K562 (cell line): ENCODE measurements around the gene ARIH1. TPM values are rescaled to one million over a fixed set of nuclear protein-coding genes. Genes with fewer than 3 reads are reported as not detected.

Source experiments
- ATAC-seq: fragments of 200-7000 bp; cut with Tn5 transposase; 3 replicates; pipeline ENCODE4 v1.9.1; 2020; ENCODE audit warnings: moderate library complexity
- BruUV-seq: library from RNA; stranded (reverse); fragments of 400-500 nt; replicated peaks from 2 replicates; lab custom pipeline; 2021; lab: Mats Ljungman, UMichigan
- CTCF ChIA-PET: fragments of 300-600 bp; formaldehyde crosslinking; extraction: SDS; loops from one replicate; lab custom pipeline; 2021; ENCODE audit warnings: low intra/inter-chr PET ratio; lab: Yijun Ruan, JAX
- POLR2A ChIA-PET: fragments of 300-600, 350-650 bp; sonication (Branson Sonifier 250); formaldehyde crosslinking; extraction: SDS; loops from one replicate; lab custom pipeline; 2021; ENCODE audit warnings: antibody characterized with exemption, inconsistent platforms; lab: Yijun Ruan, JAX
- DNase-seq, 4 experiments: peaks; one replicate each; pipeline versions ENCODE4 v3.0.0 to v3.0.0-alpha.2; 2011 to 2018; ENCODE audit warnings: low spot score in 3 of 4, mixed read lengths in 3 of 4; ENCODE audit errors: extremely low read depth in 1 of 4
- FAIRE-seq: peaks from 2 replicates; lab custom pipeline; 2011; peaks lifted over from hg19 to GRCh38; lab: Jason Lieb, UNC
- H2AFZ ChIP-seq: 2 replicates; pipeline ENCODE4 v1.6.0; 2011; ENCODE audit warnings: low read depth, low read length, control low read depth, inconsistent platforms
- H3K27ac ChIP-seq: fragments of 200-600 bp; 3 replicates; pipeline ENCODE4 v1.8.0; 2011; ENCODE audit warnings: low read depth, mild to moderate bottlenecking, control low read depth, inconsistent platforms, low read length, moderate library complexity, mixed read lengths; ENCODE audit errors: extremely low read depth
- H3K27me3 ChIP-seq, 2 experiments: fragments of 300-600 bp in 1 of 2; 2 replicates in 1 of 2; 3 replicates in 1 of 2; pipeline versions ENCODE4 v1.6.0 to v1.8.0; 2011; ENCODE audit warnings: inconsistent platforms in 2 of 2, low read length in 2 of 2, mild to moderate bottlenecking in 1 of 2, mixed read lengths in 1 of 2, moderate library complexity in 1 of 2; ENCODE audit not compliant: control insufficient read depth in 2 of 2, insufficient read depth in 2 of 2
- H3K36me3 ChIP-seq: fragments of 300-600 bp; 3 replicates; pipeline ENCODE4 v1.8.0; 2011; ENCODE audit warnings: mild to moderate bottlenecking, low read length, inconsistent platforms; ENCODE audit not compliant: control insufficient read depth, insufficient read depth
- H3K4me1 ChIP-seq, 2 experiments: fragments of 200-600 bp in 1 of 2; replicated peaks in 1 of 2; 2 replicates in 1 of 2; 3 replicates in 1 of 2; pipeline versions ENCODE4 v1.5.1 to v1.8.0; 2011; ENCODE audit warnings: inconsistent platforms in 2 of 2, low read length in 2 of 2, mild to moderate bottlenecking in 1 of 2, mixed read lengths in 1 of 2, moderate library complexity in 1 of 2; ENCODE audit not compliant: control insufficient read depth in 2 of 2, insufficient read depth in 2 of 2
- H3K4me2 ChIP-seq: 2 replicates; pipeline ENCODE4 v1.6.1; 2011; ENCODE audit warnings: low read length, control low read depth, inconsistent platforms, mixed read lengths; ENCODE audit not compliant: insufficient read depth
- H3K4me3 ChIP-seq: fragments of 200-600 bp; sonication (generic), shearing (Covaris generic); 2 replicates; pipeline ENCODE4 v1.5.1; 2016; ENCODE audit warnings: control low read depth, inconsistent platforms
- H3K79me2 ChIP-seq: fragments of 200-600 bp; 3 replicates; pipeline ENCODE4 v1.8.0; 2011; ENCODE audit warnings: low read length, inconsistent platforms; ENCODE audit not compliant: control insufficient read depth, insufficient read depth
- H3K9ac ChIP-seq, 2 experiments: 2 replicates each; pipeline versions ENCODE4 v1.6.0 to v1.6.1; 2011; ENCODE audit warnings: low read depth in 2 of 2, low read length in 2 of 2, control low read depth in 1 of 2, inconsistent platforms in 1 of 2, mild to moderate bottlenecking in 1 of 2, mixed read lengths in 1 of 2; ENCODE audit not compliant: insufficient read depth in 1 of 2
- H3K9me1 ChIP-seq: one replicate; pipeline ENCODE4 v1.6.0; 2011; ENCODE audit warnings: inconsistent platforms, mild to moderate bottlenecking, low read length, moderate library complexity; ENCODE audit not compliant: control insufficient read depth, insufficient read depth
- H3K9me3 ChIP-seq: replicated peaks from 2 replicates; pipeline ENCODE4 v1.5.1; 2011; ENCODE audit warnings: low read depth, low read length, inconsistent platforms; ENCODE audit not compliant: control insufficient read depth, insufficient read depth
- H4K20me1 ChIP-seq: replicated peaks from 2 replicates; pipeline ENCODE4 v1.6.1; 2011; ENCODE audit warnings: low read length, inconsistent platforms, mixed read lengths; ENCODE audit not compliant: control insufficient read depth, insufficient read depth
- CTCFL ChIP-seq: IDR thresholded peaks from 2 replicates; pipeline ENCODE4 v1.6.1; 2011; ENCODE audit warnings: borderline replicate concordance, low read depth, mild to moderate bottlenecking, moderate library complexity, low read length; ENCODE audit not compliant: insufficient read depth, poor library complexity, severe bottlenecking
- EWSR1 ChIP-seq: fragments of 450-650 bp; IDR thresholded peaks from 2 replicates; pipeline ENCODE4 v1.6.1; 2018; ENCODE audit warnings: borderline replicate concordance, mild to moderate bottlenecking, low read depth, moderate library complexity; ENCODE audit not compliant: partially characterized antibody
- HDAC8 ChIP-seq: fragments of 450-650 bp; IDR thresholded peaks from 2 replicates; pipeline ENCODE4 v1.6.1; 2016; ENCODE audit warnings: mild to moderate bottlenecking, missing genetic modification characterization, moderate library complexity, missing compliant biosample characterization
- HES1 ChIP-seq: fragments of 450-650 bp; IDR thresholded peaks from 2 replicates; pipeline ENCODE4 v1.6.1; 2016; ENCODE audit warnings: low read depth, mild to moderate bottlenecking, moderate library complexity
- HNRNPH1 ChIP-seq: fragments of 200-400 bp; formaldehyde crosslinking; optimal IDR thresholded peaks from 2 replicates; pipeline ENCODE3; 2017; ENCODE audit warnings: low read depth, mild to moderate bottlenecking, low read length, moderate library complexity
- POLR3A ChIP-seq: IDR thresholded peaks from 2 replicates; pipeline ENCODE4 v1.6.1; 2011; ENCODE audit warnings: borderline replicate concordance, mild to moderate bottlenecking, moderate library complexity; ENCODE audit not compliant: insufficient read length, insufficient read depth; ENCODE audit errors: extremely low read depth
- RBM39 ChIP-seq: fragments of 200-400 bp; formaldehyde crosslinking; optimal IDR thresholded peaks from 2 replicates; pipeline ENCODE3; 2018; ENCODE audit warnings: low read depth, low read length
- RHOXF2B ChIP-seq: fragments of 250-450 bp; sonication (Bioruptor Pico); conservative IDR thresholded peaks from 2 replicates; pipeline ENCODE4 v1.5.1; 2021
- STAT5A ChIP-seq: IDR thresholded peaks from 2 replicates; pipeline ENCODE4 v1.6.1; 2012; ENCODE audit warnings: low read length, inconsistent platforms, borderline replicate concordance
- TCF7L2 ChIP-seq: fragments of 150-350 bp; IDR thresholded peaks from 2 replicates; pipeline ENCODE4 v1.6.1; 2016; ENCODE audit warnings: low read depth, mild to moderate bottlenecking, low read length, moderate library complexity
- TOE1 ChIP-seq, 2 experiments: fragments of 450-650 bp in 1 of 2; sonication (generic) in 1 of 2; formaldehyde crosslinking in 1 of 2; IDR thresholded peaks; 2 replicates each; pipeline versions ENCODE4 v1.7.1 to v1.8.0; 2016 to 2022; ENCODE audit warnings: borderline replicate concordance in 2 of 2, mild to moderate bottlenecking in 2 of 2, antibody characterized with exemption in 1 of 2, inconsistent platforms in 1 of 2, low read depth in 1 of 2, missing genetic modification reagents in 1 of 2, moderate library complexity in 1 of 2
- WGBS: fragments of 100-300 bp; shearing (Covaris generic); methylation state at CpG from one replicate; pipeline ENCODE4 v1.1.6; 2016; ENCODE audit warnings: low coverage, mixed read lengths; ENCODE audit not compliant: insufficient coverage; ENCODE audit errors: missing lambda C conversion rate; 5-methylcytosine and 5-hydroxymethylcytosine counted together
- in situ Hi-C: fragments of 300-500 bp; cut with MboI; formaldehyde crosslinking; loops from 4 replicates; pipeline ENCODE4 v1.15.0; 2018; ENCODE audit warnings: inconsistent platforms, mixed read lengths
- intact Hi-C: fragments of 100-400 bp; cut with micrococcal nuclease; formaldehyde crosslinking; loops from 2 replicates; pipeline ENCODE4 v1.14.2; 2022
- polyA plus RNA-seq, 8 experiments: library from polyadenylated mRNA; depleted of rRNA in 4 of 8; stranded (reverse) in 5 of 8; unstranded in 3 of 8; fragments of >200 nt; fragmentation: Nextera tagmentation in 2 of 8; fragmentation: Illumina TruSeq in 1 of 8; extraction: Ambion mirVana in 2 of 8; extraction: Trizol in 1 of 8; gene quantifications; 2 replicates each; pipeline versions ENCODE4 v1.2.1 to v1.2.3, GENCODE V29; 2011 to 2014; ENCODE audit warnings: inconsistent platforms in 1 of 8, missing spikeins in 1 of 8
- total RNA-seq, 7 experiments: library from RNA; depleted of rRNA in 6 of 7; stranded (reverse); fragments of >200 nt in 6 of 7; fragmentation: Illumina TruSeq in 2 of 7; extraction: Trizol in 2 of 7; gene quantifications; 2 replicates each; pipeline versions ENCODE4 v1.2.1 to v1.2.3, GENCODE V29; 2011 to 2021; ENCODE audit warnings: low replicate concordance in 1 of 7
- TF ChIP-seq, protein P1 (sequence below), 2 experiments: fragments of 200-800 bp in 1 of 2; sonication (Bioruptor generic) in 1 of 2; sonication (generic) in 1 of 2; formaldehyde crosslinking in 1 of 2; IDR thresholded peaks in 1 of 2; conservative IDR thresholded peaks in 1 of 2; 2 replicates each; pipeline versions ENCODE4 v1.5.0 to v1.6.1; 2016 to 2020; ENCODE audit warnings: missing compliant biosample characterization in 1 of 2, missing genetic modification characterization in 1 of 2, missing genetic modification reagents in 1 of 2
- TF ChIP-seq, protein P2 (sequence below): fragments of 250-450 bp; sonication (Bioruptor Pico); IDR thresholded peaks from 2 replicates; pipeline ENCODE4 v1.5.0; 2021; ENCODE audit warnings: mild to moderate bottlenecking, moderate library complexity

ARIH1 gene
- total and polyA plus RNA-seq, 9 of the 15 experiments (the other 6 are each of a cell fraction or from before 2014, with no cell fraction given): 17.7 to 125 (median 31.4) TPM

DNA sequence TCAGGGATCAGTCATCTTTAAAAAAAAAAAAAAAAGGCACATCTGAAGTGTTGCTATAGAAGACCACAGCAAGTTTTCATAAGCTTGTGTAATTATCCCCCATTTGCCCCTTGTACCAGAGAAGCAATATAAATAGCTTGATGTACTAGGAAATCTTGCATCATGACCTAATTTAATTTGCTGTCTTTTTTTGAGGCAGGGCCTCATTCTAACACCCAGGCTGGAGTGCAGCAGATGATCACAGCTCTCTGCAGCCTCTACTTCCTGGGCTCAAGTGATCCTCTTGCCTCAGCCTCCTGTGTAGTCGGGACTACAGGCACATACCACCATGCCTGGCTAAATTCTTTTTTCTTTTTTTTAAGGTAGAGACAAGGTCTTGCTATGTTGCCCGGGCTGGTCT lies 88.7 kb downstream of the ARIH1 start:
- no peaks in the 10 kb centered on the region for H4K20me1 ChIP-seq
- no peak overlapping the region for H3K4me2 ChIP-seq
- no peak for TF ChIP-seq HDAC8
- no peak for TF ChIP-seq RHOXF2B
- TF ChIP-seq TOE1 (IDR thresholded peaks at IDR 0.05; ENCODE audit: borderline replicate concordance): no peak
- TF ChIP-seq TOE1 (CRISPR knock-in tag; IDR thresholded peaks at IDR 0.05; ENCODE audit: borderline replicate concordance, low read depth): no peak
- no peak for TF ChIP-seq TCF7L2
- TF ChIP-seq, protein P1, sequence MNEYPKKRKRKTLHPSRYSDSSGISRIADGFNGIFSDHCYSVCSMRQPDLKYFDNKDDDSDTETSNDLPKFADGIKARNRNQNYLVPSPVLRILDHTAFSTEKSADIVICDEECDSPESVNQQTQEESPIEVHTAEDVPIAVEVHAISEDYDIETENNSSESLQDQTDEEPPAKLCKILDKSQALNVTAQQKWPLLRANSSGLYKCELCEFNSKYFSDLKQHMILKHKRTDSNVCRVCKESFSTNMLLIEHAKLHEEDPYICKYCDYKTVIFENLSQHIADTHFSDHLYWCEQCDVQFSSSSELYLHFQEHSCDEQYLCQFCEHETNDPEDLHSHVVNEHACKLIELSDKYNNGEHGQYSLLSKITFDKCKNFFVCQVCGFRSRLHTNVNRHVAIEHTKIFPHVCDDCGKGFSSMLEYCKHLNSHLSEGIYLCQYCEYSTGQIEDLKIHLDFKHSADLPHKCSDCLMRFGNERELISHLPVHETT (CRISPR knock-in tag; conservative IDR thresholded peaks at IDR 0.05 in 1 of 2, IDR thresholded peaks at IDR 0.05 in 1 of 2): no peak
- TF ChIP-seq HNRNPH1: no peak
- TF ChIP-seq STAT5A: no peak
- no peak for TF ChIP-seq HES1
- no peak for TF ChIP-seq EWSR1
- no peak for TF ChIP-seq RBM39
- TF ChIP-seq CTCFL: no peak
- TF ChIP-seq, protein P2, sequence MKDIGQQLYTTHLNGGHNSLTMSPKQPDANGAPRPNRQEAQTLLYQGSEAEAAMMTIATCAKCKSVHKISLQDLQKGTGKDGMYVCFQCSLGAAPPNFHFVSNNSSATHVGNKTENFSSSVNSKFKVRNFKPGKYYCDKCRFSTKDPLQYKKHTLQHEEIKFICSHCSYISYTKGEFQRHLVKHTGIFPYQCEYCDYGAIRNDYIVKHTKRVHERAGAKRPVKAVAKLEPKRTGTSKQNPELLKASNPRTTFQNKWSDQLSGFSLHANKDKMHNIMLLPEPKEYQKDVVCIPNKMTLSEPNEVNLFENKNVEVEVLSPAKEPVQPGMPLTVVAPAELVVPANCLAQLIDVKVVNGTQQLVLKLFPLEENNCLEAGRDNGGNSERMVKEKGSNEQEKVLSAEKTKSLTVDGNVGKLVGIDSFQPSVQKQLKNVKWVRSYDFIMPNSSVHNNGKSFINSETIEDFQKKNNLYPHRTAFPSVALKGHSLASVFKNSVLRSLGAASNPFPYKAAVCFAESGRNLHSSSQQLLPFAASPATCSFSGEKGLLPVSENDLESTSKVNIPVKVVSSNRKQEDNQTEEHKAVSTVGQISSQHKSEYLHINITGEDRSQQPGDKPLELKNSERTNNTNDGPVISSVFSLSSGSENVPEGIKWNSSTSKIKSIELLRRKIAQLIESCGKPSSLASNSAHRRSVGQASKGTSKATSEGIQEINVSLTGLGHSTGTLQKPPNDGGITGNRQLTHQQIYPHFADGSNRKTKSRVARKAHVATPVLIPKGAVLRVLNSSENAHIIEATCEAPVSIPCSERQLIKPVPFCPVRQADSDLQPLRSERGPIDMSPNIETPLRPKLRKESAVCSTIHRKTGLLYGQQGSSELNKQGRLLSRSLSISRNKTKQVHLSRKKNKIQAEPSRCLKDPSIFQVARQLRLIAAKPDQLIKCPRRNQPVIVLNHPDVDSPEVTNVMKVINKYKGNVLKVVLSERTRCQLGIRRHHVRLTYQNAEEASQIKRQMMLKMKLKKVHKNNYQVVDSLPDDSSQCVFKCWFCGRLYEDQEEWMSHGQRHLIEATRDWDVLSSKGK (CRISPR knock-in tag): no peak
- TF ChIP-seq POLR3A: no peak
- H3K79me2 ChIP-seq: no peaks in the 10 kb centered on the region
- no TSS peak for BruUV-seq
- in situ Hi-C loops: no loop called here
- intact Hi-C loops: no loop called here
- no peak overlapping the region; a peak in 1 of 4 replicates for H3K9ac ChIP-seq
- WGBS: 93% methylated on average over 2 of the region's 2 CpGs
- no peak for FAIRE-seq
- no peaks in the 10 kb centered on the region for H3K4me1 ChIP-seq
- no peak for DNase-seq
- H2AFZ ChIP-seq: no peak overlapping the region
- H3K36me3 ChIP-seq: peaks cover 67% of the 10 kb centered on the region
- no peaks in the 10 kb centered on the region for H3K27me3 ChIP-seq
- no peak for ATAC-seq
- H3K9me1 ChIP-seq: no peaks in the 10 kb centered on the region
- ChIA-PET CTCF (interaction anchor here (0.7 kb wide), 1 partner anchor 496 kb away, joined by 3 read pairs; no protein-coding TSS in a partner anchor), POLR2A (no interaction called here)
- H3K9me3 ChIP-seq: no peaks in the 10 kb centered on the region
- no peak overlapping the region for H3K4me3 ChIP-seq
- H3K27ac ChIP-seq: no peak overlapping the region
